GM12872 (cell line): ENCODE results near the gene ITGB2.

Experiments
- CTCF ChIP-seq: IDR thresholded peaks from 3 replicates; pipeline ENCODE4 v1.5.1; 2011; ENCODE audit warnings: low read depth, mild to moderate bottlenecking, low read length, moderate library complexity; ENCODE audit not compliant: insufficient read depth

The ITGB2 gene

GRCh38 chr21:44850905-44851657 is 69.6 kb downstream of the ITGB2 start:
- no peak for TF ChIP-seq CTCF

GRCh38 chr21:44850208-44850800 is 70.4 kb downstream of the ITGB2 start:
- TF ChIP-seq CTCF = no peak

- TF ChIP-seq CTCF = no peak
Observed at GRCh38 chr21:44849616-44850130, 71.0 kb downstream of the ITGB2 start.

- TF ChIP-seq CTCF = no peak
Observed at GRCh38 chr21:44848821-44849521, 71.7 kb downstream of the ITGB2 start.

- TF ChIP-seq CTCF = no peak
Observed at GRCh38 chr21:44847261-44848056, 73.2 kb downstream of the ITGB2 start.

- no peak for TF ChIP-seq CTCF
Observed at GRCh38 chr21:44846485-44847260, 74.0 kb downstream of the ITGB2 start.
